NOMO-1 (cell line): Measurements from ENCODE around the gene NXNL2.
A peak's percentile ranks its signal among the peaks of the same experiment; 100 is the strongest.

Source experiments
- DNase-seq, 2 experiments: peaks; one replicate each; lab custom pipeline; 2025; ENCODE audit not compliant: unreplicated experiment in 2 of 2; lab: John Stamatoyannopoulos, UW

NXNL2 gene

GRCh38 chr9:88578121-88579049, 43.4 kb downstream of the NXNL2 start:
- peak; percentile 42 to 50 for DNase-seq

- DNase-seq = no peak
These were observed 44.2 kb downstream of the NXNL2 start for GRCh38 chr9:88579050-88579715.

DNA sequence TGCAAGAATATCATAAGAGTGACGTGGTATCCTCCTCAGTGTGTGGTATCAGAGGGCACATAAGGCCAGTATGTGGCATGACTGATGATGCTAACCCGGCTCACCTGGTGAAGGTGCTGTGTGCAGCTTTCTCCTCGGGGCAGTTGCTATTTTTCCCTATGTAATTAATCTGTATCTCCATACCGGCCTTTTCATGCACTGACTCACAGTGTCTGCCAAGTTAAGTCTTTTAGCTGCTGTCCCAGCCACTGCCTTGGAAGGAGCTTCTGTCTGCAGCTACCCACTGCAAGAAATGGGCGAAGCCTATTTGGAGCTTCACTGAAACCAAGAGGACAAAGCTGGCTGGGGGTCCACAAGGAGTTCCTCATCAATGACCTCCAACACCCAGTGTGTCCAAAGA, 46.0 kb downstream of the NXNL2 start:
- DNase-seq = no peak

- DNase-seq = peak; percentile 28 to 68
These were observed 49.1 kb downstream of the NXNL2 start for GRCh38 chr9:88583901-88584596.

DNA sequence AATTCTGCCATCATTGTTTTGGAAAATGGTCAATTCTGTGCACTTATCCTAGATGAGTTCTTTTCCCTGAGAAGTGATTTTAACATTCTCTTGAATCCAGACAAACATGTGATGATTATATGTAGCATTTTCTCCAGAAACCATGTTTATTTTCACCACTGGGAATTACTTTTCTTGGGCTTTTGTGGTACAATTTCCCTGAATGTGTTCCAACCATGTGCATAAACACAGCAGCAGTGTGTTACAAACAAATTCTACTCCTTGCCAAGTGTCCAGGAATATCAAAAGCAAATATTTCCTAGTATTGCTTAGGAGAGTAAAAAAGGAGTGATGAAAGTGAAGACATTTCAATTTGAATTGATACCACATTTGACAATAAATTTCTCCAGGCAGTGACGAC, 50.4 kb downstream of the NXNL2 start:
- no peak for DNase-seq

DNA sequence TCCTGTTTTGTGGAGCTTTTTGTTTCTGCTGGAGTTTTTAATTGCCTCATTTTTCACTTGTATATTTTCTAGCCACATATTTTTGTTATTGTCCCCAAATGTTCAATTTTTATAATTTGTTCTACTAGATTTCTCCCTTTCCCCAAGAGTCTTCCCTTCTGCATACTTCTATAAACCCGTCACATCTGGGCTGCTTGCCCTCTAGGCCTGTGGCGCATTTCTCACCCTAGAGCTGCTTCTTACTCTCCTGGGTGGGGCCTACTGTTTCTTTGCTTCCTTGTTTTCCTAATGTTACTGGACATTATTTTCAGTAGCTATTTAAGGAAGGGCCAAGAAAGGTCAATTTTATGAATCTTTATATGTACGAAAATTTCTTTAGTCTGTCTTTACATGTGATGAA, 51.5 kb downstream of the NXNL2 start:
- DNase-seq = no peak

GRCh38 chr9:88587182-88587581, 52.2 kb downstream of the NXNL2 start:
- no peak for DNase-seq

GRCh38 chr9:88587885-88588649, 53.1 kb downstream of the NXNL2 start:
- DNase-seq = no peak

- DNase-seq = no peak
These were observed 54.7 kb downstream of the NXNL2 start for GRCh38 chr9:88589656-88590055.

GRCh38 chr9:88590558-88591146, 55.7 kb downstream of the NXNL2 start:
- DNase-seq = peak in 1 of 2 experiments; percentile 18

DNA sequence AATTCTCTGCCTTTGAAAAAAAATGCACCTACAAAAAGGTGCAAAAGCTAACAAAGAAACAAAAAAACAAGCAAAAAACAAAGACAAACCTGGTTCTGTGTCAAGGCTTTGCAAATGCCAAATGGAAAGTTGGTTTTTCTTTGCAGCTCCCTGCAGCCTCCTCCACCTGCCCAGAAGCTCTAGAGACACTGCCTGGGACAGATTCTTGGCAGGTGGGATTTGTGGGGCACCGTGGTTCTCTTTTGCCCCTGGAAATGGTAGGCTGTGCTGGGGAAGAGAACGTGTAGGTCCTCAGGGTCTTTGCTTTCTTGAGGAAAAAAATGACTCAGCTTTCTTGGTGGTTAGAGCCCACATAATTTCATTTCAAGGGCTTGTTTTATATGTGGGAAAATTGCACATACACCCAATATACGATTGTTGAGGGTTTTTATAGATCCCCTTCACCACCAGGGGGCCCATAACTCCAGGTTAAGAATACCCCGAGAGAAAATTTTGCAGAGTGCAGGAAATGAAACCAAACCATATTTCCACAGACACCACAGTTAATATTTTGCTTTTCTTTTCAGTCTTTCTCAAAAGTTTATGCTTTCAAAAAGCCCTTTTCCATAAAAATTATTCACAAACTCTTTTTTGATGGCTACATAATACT, 58.7 kb downstream of the NXNL2 start:
- peak in 1 of 2 experiments; percentile 47 for DNase-seq
